HG02943 (cell line): ENCODE data around the gene MYH7.
"Not testable (repeated sequence)": the region's sequence is repeated elsewhere in the genome, so short reads cannot be mapped to it uniquely, and the experiment has no call there.

Experiments used
- ATAC-seq: cut with Tn5 transposase; IDR thresholded peaks from one replicate; pipeline ENCODE4 v1.9.1; 2021; ENCODE audit warnings: mild to moderate bottlenecking, low read depth, moderate library complexity; ENCODE audit not compliant: unreplicated experiment

Gene MYH7

GRCh38 chr14:23435543-23436326, at the start of gene MYH7:
Gene MYH7 (minus strand): TSS chr14:23435660. CDS start chr14:23433732, 1,928 bp downstream.
- no peak for ATAC-seq

- ATAC-seq: no peak
Measured at GRCh38 chr14:23483236-23483854, 47.9 kb upstream of the MYH7 start.

- ATAC-seq: no peak
Measured at GRCh38 chr14:23482823-23483148, 47.3 kb upstream of the MYH7 start.

DNA sequence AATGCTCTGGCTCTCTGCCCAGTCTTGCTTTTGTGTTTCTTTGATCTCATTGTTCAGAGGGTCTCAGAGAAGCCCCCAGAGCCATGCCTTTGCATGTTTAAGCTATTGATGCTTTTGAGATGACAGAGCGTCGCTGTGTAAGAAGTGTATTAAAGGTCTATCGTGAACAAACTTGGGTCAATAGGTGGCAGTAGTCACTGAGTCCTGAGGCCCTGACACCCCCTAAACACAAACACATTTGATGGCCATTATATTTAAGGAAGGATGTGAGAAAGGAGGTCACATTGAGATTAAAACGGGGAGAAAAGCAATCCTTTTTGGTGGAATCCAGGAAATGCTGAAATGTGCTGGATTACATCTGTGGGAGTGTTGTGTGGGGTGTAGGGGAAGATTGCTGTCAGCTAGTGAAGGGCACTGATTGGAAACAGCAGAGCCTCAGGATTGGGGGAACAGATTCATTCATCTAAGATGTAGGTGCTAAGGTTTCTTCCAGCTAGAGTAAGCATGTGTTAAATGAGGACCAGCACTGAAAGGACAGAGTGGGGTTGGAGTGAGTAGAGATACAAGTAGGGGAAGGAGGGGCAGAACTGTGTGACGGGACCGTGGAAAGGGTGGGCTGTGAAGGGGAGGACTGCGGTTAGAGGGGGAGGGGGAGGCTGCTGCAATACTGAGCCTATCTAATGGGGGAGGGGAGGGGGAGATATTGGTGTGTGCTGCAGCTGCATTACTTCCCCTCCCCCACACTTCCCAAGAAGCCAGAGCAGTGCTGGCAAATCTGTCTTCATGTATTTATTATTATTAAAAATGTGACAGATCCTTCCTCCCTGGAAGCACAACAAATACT, 46.7 kb upstream of the MYH7 start:
- ATAC-seq: no peak

DNA sequence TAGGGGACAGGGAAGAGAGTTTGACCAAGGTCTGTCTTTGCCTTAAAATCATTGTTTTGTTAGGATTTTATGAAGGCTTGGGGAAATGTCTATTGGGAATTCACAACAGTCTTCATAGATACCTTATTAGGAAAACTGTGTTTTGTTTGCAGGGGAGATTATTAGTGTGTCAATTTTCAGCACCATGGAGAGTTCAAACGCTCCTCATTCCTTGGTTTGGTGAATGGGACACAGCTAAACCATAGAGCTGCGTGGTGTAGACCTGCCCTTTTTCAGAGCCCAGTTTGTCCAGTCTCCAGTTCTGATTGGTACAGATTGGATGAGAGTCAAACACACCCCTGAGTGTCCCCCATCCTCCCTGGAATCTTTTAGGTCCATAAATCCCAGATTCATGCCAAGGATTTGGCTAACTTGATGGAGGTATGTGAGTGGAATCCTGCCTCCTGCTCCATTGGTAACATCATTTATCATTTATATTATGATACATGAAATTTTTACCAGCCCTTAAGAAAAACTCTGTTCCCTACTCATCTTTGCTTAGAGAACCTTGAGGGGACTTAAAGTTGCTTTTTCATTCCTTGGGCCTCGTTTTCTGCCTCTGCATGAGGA, 46.0 kb upstream of the MYH7 start:
- ATAC-seq: no peak

- no peak for ATAC-seq
Measured at GRCh38 chr14:23478109-23478759, 42.8 kb upstream of the MYH7 start.

DNA sequence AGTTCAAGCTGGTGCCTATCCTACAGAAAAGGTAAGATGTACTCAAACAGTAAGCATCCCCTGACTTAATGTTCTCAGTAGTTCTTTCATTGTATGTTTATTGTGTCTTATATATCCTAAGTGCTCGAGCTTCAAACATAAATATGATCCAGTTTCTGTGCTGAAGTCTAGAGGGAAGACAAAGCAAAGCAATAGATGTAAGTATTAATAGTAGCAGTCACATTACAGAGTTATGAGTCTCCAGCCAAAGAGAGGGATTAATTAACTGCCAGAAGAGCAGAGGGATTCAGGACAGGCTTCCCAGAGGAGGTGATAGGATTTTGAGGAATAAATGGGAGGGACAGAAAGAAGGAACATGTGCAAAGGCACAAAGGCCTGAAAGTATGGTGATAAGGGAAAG, 35.5 kb upstream of the MYH7 start:
- no peak for ATAC-seq

DNA sequence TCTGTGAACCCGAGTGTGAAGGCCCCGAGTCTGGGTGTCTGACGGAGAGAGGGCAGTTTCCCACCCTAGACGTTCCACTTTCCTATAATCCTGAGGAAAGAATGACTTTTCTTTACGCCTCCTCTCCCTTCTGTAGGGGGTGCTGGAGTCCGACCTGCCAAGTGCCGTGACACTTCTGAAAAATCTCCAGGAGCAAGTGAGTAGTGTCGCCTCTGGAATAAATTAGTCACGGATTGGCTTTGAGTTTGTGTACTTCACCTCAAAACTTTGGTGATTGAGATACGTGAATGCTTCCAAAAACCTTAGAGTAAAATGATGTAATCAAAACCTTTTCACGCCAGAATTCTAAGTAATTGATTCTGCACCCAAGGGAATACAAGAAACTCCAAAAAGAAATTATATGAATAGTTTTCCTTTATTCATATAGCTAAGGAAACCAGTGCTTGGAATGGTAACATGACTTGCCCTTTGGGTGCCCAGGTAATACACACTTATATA, 34.5 kb upstream of the MYH7 start:
- ATAC-seq: no peak

DNA sequence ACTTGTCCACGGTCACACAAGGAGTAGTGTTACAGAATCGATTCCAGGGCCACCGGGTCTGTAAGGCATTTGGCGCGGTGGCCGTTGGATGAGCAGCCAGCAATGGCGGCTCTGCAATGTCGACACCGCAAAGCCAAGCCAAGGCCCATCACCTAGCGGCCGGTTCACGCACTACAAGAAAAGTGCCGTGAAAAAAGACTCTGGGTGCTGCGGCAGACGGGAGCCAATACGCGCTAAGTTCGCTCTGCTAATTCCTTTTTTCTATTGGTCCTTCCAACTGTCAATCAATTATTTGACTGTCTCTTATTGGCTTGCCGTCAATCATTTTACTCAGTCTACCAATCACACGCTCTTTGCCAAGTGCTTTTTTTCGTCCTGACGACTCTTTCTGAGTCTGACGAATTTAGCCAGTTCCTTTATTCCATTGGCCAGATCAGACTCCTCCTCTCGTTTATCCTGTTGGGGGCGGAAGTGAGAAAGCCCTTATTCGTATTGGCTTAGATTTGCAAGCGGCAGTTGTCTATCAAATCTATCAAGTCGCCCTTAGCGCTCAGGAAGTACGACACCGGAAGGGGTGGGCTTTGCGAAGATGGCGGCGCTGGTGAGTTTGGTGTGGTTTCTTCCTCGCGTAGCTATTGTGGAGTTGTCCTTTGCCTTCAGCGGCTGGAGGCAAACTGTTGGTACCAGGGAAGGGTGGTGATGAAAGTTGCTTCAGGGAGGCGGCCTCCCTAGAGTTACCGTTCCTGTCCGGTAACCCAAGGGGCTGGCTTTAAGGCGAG, 33.9 kb upstream of the MYH7 start, which contains the start of gene NGDN:
Gene NGDN (plus strand): TSS at position 577 of the 779 bp plus-strand sequence. CDS start 13 bp downstream, at position 590.
- peak; percentile 94 for ATAC-seq

- ATAC-seq: peak; percentile 3
Measured at GRCh38 chr14:23468704-23469126, 33.3 kb upstream of the MYH7 start.

GRCh38 chr14:23465261-23465660, 29.8 kb upstream of the MYH7 start:
- ATAC-seq: no peak

GRCh38 chr14:23464700-23465099, 29.2 kb upstream of the MYH7 start:
- no peak for ATAC-seq

DNA sequence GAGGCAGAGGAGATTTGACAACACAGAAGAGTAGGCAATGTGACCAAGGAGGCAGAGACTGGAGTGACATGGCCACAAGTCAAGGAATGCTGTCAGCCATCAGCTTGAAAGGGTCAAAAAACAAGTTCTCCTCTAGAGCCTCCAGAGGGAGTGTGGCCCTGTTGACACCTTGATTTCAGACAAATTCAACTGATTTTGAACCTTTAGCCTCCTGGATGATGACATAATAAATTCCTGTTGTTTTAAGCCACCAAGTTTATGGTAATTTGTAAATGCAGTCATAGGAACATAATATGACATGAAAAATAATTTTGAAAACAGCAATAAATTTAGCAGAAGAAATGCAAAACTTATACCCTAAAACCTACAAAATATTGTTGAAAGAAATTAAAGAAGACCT, 25.5 kb upstream of the MYH7 start:
- no peak for ATAC-seq

DNA sequence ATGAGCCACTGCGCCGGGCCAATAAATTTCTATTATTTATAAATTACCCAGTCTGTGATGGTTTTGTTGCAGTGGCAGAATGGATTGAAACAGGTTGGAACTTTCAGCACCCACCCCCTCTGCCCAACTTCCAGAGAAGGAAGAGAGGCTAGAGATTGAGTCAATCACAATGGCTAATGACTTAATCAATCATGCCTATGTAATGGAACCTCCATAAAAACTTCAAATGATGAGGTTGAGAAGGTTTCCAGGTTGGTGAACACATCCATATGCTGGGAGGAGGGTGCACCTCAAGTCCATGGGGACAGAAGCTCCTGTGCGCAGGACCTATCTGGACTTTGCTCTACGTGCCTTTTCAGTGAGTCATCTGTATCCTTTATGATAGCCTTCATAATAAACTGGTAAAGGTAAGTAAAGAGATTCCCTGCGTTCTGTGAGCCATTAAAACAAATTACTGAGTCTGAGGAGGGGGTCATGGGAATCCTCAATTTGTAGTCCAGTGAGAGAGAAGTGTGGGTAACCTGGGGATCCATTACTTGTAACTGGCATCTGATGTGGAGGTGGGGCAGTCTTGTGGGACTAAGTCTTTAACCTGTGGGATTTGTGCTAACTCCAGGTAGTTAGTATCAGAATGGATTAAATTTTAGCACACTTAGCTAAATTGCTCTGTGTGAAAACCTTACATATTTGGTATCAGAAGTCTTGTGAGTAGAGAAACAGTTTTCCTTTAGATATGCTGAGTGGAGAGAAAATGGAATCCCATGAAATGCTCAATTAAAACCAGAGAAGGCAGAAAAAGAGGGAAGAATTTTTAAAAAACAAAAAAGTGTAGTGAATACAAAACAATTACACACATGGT, 22.4 kb upstream of the MYH7 start:
- no peak for ATAC-seq

DNA sequence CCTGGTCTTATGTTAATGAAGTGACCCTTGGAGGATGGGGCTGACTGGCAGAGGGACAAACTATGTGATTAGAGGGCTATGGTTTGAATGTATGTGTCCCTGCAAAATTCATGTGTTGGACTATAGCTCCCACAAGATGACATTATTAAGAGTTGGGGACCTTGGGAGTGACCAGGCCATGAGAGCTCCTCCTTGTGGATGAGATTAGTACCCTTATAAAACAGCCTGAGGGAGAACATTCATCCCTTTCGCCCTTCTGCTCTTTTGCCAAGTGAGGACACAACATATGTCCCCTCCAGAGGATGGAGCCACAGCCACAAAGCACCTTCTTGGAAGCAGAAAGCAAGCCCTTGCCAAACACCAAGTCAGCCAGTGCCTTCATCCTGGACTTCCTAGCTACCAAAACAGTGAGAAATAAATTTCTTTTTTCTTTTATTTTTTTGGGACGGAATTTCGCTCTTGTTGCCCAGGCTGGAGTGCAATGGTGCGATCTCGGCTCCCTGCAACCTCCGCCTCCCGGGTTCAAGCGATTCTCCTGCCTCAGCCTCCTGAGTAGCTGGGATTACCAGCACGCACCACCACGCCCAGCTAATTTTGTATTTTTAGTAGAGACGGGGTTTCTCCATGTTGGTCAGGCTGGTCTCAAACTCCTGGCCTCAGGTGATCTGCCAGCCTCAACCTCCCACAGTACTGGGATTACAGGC, 21.6 kb upstream of the MYH7 start:
- not testable (repeated sequence) for ATAC-seq

GRCh38 chr14:23454445-23454856, 19.0 kb upstream of the MYH7 start:
- no peak for ATAC-seq

GRCh38 chr14:23452237-23452636, 16.8 kb upstream of the MYH7 start:
- ATAC-seq: no peak

DNA sequence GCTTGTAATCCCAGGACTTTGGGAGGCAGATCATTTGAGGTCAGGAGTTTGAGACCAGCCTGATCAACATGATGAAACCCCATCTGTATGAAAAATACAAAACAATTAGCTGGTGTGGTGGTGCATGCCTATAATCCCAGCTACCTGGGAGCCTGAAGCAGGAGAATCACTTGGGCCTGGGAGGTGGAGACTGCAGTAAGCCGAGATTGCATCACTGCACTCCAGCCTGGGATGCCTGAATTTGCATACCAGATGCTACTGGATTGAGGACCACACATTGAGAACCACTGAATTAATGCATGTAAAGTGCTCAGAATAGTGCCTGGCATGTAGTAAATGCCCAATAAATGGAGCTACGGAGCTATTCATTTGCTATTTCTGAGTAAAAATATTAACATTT, 14.9 kb upstream of the MYH7 start:
- no peak for ATAC-seq
